Neural cell (in vitro differentiated cells): ENCODE results near the gene PROKR2. TPM values are rescaled to one million over a fixed set of nuclear protein-coding genes. Genes with fewer than 3 reads are reported as not detected.

Experiments used
- H2AFZ ChIP-seq: fragments of 200-600, 300-800 bp; sonication (generic), shearing (Covaris generic); 2 replicates; pipeline ENCODE4 v1.6.0; 2014; ENCODE audit warnings: low read depth, mild to moderate bottlenecking, antibody characterized with exemption, low read length, moderate library complexity
- H3F3A ChIP-seq: fragments of 200-600 bp; shearing (Covaris generic); 2 replicates; pipeline ENCODE4 v1.6.1; 2016; ENCODE audit warnings: mild to moderate bottlenecking, moderate library complexity, mixed read lengths, antibody characterized with exemption, low read length; ENCODE audit not compliant: insufficient read depth, poor library complexity, severe bottlenecking
- H3K27ac ChIP-seq: fragments of 200-600, 300-800 bp; sonication (generic), shearing (Covaris generic); 2 replicates; pipeline ENCODE4 v1.5.1; 2014; ENCODE audit warnings: mild to moderate bottlenecking, low read length, moderate library complexity
- H3K27me3 ChIP-seq: fragments of 300-800, 200-600 bp; sonication (generic), shearing (Covaris generic); 2 replicates; pipeline ENCODE4 v1.6.0; 2014; ENCODE audit warnings: mild to moderate bottlenecking, low read depth, low read length, moderate library complexity; ENCODE audit not compliant: insufficient read depth
- H3K36me3 ChIP-seq: fragments of 300-800, 200-600 bp; sonication (generic), shearing (Covaris generic); 2 replicates; pipeline ENCODE4 v1.5.1; 2014; ENCODE audit warnings: mild to moderate bottlenecking, antibody characterized with exemption, low read length, moderate library complexity; ENCODE audit not compliant: insufficient read depth
- H3K4me2 ChIP-seq: fragments of 300-800, 200-600 bp; sonication (generic), shearing (Covaris generic); 2 replicates; pipeline ENCODE4 v1.6.0; 2014; ENCODE audit warnings: mild to moderate bottlenecking, low read length
- H3K4me3 ChIP-seq: fragments of 300-800, 200-600 bp; sonication (generic), shearing (Covaris generic); 2 replicates; pipeline ENCODE4 v1.5.1; 2014; ENCODE audit warnings: mild to moderate bottlenecking, low read length, moderate library complexity
- H3K79me2 ChIP-seq: fragments of 200-600 bp; shearing (Covaris generic); replicated peaks from 2 replicates; pipeline ENCODE4 v1.6.0; 2014; ENCODE audit warnings: mild to moderate bottlenecking, low read length, moderate library complexity; ENCODE audit not compliant: insufficient read depth
- H3K9ac ChIP-seq: fragments of 300-800, 200-600 bp; sonication (generic), shearing (Covaris generic); 2 replicates; pipeline ENCODE4 v1.6.1; 2016; ENCODE audit warnings: mild to moderate bottlenecking, low read length, mixed read lengths
- H3K9me2 ChIP-seq: fragments of 200-600 bp; shearing (Covaris generic); 2 replicates; pipeline ENCODE4 v1.6.1; 2016; ENCODE audit warnings: mild to moderate bottlenecking, low read length, mixed read lengths; ENCODE audit not compliant: insufficient read depth
- H3K9me3 ChIP-seq: fragments of 200-600, 300-800 bp; sonication (generic), shearing (Covaris generic); 2 replicates; pipeline ENCODE4 v1.6.1; 2016; ENCODE audit warnings: mild to moderate bottlenecking, mixed run types, low read length, moderate library complexity, mixed read lengths
- H4K20me1 ChIP-seq: fragments of 200-600 bp; shearing (Covaris generic); 2 replicates; pipeline ENCODE4 v1.6.1; 2016; ENCODE audit warnings: mild to moderate bottlenecking, mixed run types; ENCODE audit not compliant: insufficient read depth
- CTCF ChIP-seq: fragments of 450-650 bp; IDR thresholded peaks from 2 replicates; pipeline ENCODE4 v1.5.1; 2014; ENCODE audit warnings: antibody characterized with exemption, mild to moderate bottlenecking, moderate library complexity; ENCODE audit not compliant: poor library complexity, severe bottlenecking
- EP300 ChIP-seq: fragments of 450-650 bp; conservative IDR thresholded peaks from 2 replicates; pipeline ENCODE4 v1.6.1; 2014; ENCODE audit warnings: antibody characterized with exemption, mild to moderate bottlenecking, moderate library complexity; ENCODE audit not compliant: poor library complexity, severe bottlenecking
- EZH2 ChIP-seq: fragments of 200-600, 300-800 bp; shearing (Covaris generic), sonication (generic); IDR thresholded peaks from 2 replicates; pipeline ENCODE4 v1.6.1; 2014; ENCODE audit warnings: antibody characterized with exemption, low read length, borderline replicate concordance, mild to moderate bottlenecking; ENCODE audit not compliant: insufficient read depth, poor library complexity, severe bottlenecking
- MXI1 ChIP-seq: fragments of 450-650 bp; conservative IDR thresholded peaks from 2 replicates; pipeline ENCODE4 v1.6.1; 2014; ENCODE audit warnings: antibody characterized with exemption, mild to moderate bottlenecking; ENCODE audit not compliant: poor library complexity, severe bottlenecking
- POLR2AphosphoS5 ChIP-seq: IDR thresholded peaks from 2 replicates; pipeline ENCODE4 v1.6.1; 2012
- RAD21 ChIP-seq: fragments of 450-650 bp; conservative IDR thresholded peaks from 2 replicates; pipeline ENCODE4 v1.6.1; 2014; ENCODE audit warnings: antibody characterized with exemption, mild to moderate bottlenecking, moderate library complexity
- REST ChIP-seq: IDR thresholded peaks from 2 replicates; pipeline ENCODE4 v1.6.1; 2012; ENCODE audit warnings: borderline replicate concordance
- SMC3 ChIP-seq: fragments of 450-650 bp; conservative IDR thresholded peaks from 2 replicates; pipeline ENCODE4 v1.6.1; 2014; ENCODE audit warnings: antibody characterized with exemption, mild to moderate bottlenecking, moderate library complexity; ENCODE audit not compliant: poor library complexity
- TAF1 ChIP-seq: IDR thresholded peaks from 2 replicates; pipeline ENCODE4 v1.6.1; 2012; ENCODE audit warnings: low read depth
- polyA plus RNA-seq: library from polyadenylated mRNA; depleted of rRNA; stranded (reverse); fragments of >200 nt; gene quantifications from 2 replicates; pipeline ENCODE4 v1.2.3, GENCODE V29; 2014

PROKR2 gene
- polyA plus RNA-seq, 1 donor from 2014 or later, result not detected

GRCh38 chr20:5364136-5364821, 47.5 kb upstream of the PROKR2 start:
- Histone ChIP-seq H3K9ac (no peak overlapping the region), H3K9me2 (no peaks in the 10 kb centered on the region), H3K4me2 (no peak overlapping the region), H3K27ac (no peak overlapping the region), H3F3A (no peaks in the 10 kb centered on the region), H4K20me1 (no peaks in the 10 kb centered on the region), H3K9me3 (no peaks in the 10 kb centered on the region), H3K4me3 (no peak overlapping the region), H3K79me2 (no peaks in the 10 kb centered on the region), H2AFZ (no peak overlapping the region), H3K36me3 (no peaks in the 10 kb centered on the region), H3K27me3 (no peaks in the 10 kb centered on the region)
- TF ChIP-seq TAF1 (no peak), EZH2 (no peak), CTCF (no peak), REST (no peak), SMC3 (no peak), MXI1 (no peak), EP300 (no peak), POLR2AphosphoS5 (no peak), RAD21 (no peak)

GRCh38 chr20:5362771-5363170, 46.0 kb upstream of the PROKR2 start:
- no peak overlapping the region for H3K4me2 ChIP-seq
- H3K27ac ChIP-seq, result no peak overlapping the region
- H3K9me3 ChIP-seq, result no peaks in the 10 kb centered on the region
- TF ChIP-seq REST (no peak), EZH2 (no peak), RAD21 (no peak), CTCF (no peak), TAF1 (no peak), EP300 (no peak), MXI1 (no peak), POLR2AphosphoS5 (no peak), SMC3 (no peak)
- no peak overlapping the region for H3K4me3 ChIP-seq
- no peaks in the 10 kb centered on the region for H3K27me3 ChIP-seq
- no peaks in the 10 kb centered on the region for H3K36me3 ChIP-seq
- no peaks in the 10 kb centered on the region for H3K9me2 ChIP-seq
- H3K79me2 ChIP-seq, result no peaks in the 10 kb centered on the region
- H4K20me1 ChIP-seq, result no peaks in the 10 kb centered on the region
- H2AFZ ChIP-seq, result no peak overlapping the region
- H3K9ac ChIP-seq, result no peak overlapping the region
- H3F3A ChIP-seq, result no peaks in the 10 kb centered on the region
